ENCODE data around the gene HSPA9.

HSPA9 gene

DNA sequence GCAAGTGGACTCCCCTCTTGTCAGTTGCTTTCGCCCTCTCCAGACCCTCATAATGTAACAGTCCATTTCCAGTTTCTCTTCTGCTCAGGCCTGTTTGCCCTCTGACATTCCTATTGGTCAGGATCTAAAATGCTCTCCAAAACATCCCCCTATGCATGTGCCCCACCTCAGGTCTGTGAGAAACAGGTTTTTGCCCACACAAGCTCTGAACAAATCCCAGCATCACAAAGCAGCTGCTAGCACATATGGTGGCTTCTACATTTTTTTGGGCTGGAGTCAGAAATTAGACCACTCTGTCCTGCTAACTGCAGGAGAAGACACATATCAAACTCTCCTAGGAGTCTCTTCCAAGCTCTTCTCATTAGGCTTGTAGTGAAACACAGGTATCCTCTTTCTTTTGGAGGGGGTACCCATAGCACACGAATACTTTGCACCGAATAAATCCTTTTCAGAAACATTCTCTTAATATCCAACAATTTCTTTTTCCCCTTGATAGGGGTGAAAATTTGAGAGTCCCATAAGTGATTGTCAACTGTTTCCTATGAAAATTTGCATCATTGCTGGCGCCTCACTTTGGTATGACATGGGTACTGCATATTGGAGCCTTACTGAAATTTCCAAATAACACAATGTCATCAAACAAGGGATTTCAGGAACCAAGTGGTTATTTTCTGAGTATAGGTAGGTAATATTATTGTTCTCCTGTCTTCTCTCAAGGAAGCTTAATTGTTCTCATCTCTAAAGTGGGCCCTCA is 19.3 kb upstream of the HSPA9 start:
- no peak for DNase-seq

DNA sequence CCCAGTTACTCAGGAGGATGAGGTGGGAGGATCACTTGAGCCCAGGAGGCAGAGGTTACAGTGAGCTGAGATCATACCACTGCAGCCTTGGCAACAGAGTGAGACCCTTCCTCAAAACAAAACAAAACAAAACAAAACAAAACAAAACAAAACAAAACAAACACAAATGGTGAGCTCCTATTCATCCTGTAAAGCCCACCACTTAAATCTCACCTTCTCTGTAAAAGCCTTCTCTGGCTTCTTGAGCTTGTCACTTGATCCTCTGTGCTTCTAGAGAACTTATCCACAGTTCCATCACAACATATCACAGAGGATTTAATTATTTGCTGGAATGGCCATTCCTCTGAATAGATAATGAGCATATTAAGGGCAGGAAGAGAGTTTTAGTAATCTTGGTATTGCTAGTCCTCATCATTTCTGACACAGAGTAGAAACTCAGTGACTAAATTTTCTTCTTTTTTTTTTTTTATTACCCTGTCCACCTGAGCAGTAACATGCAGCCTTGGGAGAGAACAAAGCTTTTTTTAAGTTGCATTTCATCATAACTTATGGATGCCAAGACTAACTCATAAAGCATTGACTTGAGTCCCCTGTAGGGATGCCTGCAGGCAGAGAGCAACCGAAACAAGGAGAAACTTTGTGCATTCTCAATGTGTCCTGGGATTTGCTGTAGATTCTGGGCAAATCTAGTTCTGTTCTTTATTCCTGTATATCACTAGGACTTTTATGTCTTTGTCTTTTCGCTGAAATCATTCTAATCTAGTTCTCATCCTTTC is 13.0 kb upstream of the HSPA9 start:
- no peak for DNase-seq

DNA sequence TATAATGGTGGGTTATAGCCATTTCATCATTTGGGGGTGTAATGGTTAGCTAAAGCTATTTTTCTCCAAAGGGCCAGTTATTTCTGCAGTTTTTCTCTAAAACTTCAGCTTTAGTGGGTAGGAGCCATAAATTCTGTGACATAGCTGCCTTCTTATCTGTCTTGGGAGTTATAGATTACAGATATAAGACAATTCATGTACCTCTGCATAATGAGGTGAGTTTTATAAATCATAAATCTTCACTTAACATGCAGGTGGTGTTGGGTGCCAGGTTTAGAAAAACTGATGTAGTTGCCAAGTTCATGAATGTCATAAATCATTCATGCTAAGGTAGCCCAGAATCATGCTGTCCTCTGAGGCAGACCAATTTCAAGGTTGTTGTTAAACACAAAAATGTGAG is 10.0 kb upstream of the HSPA9 start:
- DNase-seq, result no peak

DNA sequence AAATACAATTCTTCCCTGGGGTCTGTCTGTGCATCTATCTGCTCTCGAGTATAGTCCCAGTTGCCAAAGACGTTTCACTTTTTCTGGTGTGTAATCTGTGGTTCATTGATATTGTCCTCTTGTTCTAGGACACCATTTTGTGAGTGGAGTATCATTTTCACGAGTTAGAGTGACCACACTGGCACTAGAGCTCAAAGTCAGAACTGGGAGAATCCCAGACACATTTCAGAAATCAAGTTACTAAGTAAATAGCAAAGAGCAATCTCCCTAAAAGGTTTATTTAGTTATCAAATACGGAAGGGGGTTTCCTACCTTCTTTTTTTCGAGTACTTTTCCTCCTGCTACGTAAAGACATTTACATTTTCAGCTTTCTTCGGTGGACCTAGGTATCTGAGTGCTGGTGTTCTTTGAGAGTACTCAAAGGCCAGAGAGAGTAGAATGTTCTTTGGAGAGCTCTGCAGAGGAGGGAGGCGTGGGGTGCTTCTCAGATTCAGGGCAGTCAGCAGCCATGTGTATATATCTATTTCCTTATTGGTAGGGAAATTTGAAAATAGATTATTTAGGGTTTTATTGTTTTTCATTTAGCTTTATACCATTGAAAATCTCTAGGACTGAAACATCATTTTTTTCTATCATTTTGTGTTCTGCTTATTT is 8.9 kb upstream of the HSPA9 start:
- DNase-seq, result no peak

DNA sequence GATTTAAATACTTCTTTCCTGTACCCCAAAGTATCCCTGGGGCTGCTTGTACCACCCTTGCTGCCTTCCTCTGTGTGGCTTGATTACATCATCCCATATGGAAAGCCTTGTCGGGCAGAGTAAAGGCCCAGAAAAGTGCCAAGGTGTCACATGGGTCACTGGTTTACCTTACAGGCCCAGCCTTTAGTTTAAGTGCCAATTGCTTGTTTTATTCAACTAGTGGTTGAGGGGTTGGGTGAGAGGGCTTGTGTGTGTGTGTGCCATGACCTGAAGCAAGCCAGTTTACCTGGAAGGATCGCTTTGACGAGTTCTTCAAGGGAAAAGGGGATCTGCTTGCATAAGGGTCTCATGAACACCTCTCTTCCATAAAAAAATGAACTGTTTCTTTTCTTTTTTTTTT is 7.8 kb upstream of the HSPA9 start:
- DNase-seq, result no peak

DNA sequence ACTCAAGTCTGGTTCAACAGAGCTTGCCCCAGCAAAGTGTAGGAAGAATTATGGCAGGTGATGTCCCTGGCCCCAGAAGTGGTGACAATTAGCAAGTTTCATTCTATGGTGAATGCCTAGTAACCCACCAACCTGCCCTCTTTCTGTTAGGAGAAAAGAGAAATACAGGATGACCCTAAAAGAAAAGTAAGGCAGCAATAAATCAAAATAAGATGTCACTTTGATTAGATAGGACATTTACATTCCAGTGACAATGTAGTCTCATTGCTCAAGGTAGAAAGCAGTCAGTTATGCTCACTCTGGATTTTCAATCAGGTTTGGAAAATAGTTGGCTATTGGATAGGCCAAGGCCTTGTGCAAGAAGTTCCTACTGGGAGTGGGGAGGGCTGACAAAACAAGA is 5.6 kb upstream of the HSPA9 start:
- no peak for DNase-seq

DNA sequence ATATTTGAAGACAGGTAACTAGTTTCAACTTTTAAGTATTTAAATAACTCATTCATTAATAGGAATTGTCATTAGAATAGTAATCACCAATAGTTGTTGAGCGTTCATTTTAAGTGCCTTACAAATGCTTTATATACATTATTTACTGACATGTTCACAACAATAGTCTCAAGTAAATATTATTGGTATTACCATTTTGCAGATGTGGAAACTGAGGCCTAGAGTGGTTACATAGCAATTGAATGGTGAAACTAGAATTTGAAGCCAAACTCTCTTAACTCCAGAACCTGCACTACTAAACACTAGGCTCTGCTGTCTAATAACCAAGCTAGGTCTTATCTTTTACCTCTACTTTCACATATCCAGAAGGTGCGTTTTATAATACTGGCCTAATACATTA is 4.8 kb upstream of the HSPA9 start:
- no peak for DNase-seq

DNA sequence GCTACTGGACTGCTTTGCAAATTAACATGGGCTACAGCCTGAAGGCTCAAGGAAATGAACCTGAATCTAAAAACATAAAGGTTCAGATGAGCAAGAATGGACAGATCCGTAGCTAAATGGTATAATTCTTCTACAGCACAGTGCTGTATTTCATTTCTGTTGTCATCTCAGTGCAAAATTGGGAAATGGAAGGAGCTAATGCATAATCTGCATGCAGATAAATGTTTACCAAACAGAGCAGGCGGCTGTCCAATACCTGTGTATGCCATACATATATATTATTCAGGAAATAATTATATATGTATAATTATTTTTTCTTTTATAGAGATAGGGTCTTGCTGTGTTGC is 4.3 kb upstream of the HSPA9 start:
- no peak for DNase-seq

DNA sequence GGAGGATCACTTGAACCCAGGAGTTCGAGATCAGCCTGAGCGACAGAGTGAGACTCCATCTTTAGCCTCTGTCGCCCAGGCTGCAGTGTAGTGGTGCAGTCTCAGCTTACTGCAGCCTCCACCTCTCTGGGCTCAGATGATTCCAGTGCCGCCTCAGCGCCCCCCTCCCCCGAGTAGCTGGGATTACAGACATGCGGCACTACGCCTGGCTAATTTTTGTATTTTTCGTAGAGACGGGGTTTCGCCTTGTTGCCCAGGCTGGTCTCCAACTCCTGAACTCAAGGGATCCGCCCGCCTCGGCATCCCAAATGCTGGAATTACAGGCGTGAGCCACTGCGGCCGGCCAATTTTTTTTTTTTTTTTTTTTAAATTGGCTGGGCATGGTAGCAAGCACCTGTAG is 2.3 kb upstream of the HSPA9 start:
- no peak for DNase-seq

DNA sequence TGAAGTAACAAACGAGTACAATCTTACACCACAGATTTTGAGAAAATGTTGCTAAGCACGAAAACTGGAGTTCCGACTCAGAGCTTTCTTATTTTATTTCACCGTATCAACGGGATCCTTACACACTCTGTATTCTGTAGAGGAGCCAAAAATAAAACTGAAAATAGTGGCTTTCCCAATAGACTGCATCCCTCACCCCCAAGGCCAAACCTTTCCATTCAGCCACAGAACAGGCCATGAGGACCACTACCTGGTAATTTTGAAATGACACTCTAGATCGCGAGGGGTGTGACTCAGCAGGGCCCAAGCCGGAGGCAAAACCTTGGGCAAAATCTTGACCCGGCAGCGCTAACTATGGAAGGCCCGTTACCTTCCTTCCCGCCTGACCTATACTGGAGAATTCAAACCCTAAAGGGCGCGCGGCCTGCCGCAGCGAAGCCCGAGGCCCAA is 432 bp downstream of the HSPA9 start:
- no peak for DNase-seq

DNA sequence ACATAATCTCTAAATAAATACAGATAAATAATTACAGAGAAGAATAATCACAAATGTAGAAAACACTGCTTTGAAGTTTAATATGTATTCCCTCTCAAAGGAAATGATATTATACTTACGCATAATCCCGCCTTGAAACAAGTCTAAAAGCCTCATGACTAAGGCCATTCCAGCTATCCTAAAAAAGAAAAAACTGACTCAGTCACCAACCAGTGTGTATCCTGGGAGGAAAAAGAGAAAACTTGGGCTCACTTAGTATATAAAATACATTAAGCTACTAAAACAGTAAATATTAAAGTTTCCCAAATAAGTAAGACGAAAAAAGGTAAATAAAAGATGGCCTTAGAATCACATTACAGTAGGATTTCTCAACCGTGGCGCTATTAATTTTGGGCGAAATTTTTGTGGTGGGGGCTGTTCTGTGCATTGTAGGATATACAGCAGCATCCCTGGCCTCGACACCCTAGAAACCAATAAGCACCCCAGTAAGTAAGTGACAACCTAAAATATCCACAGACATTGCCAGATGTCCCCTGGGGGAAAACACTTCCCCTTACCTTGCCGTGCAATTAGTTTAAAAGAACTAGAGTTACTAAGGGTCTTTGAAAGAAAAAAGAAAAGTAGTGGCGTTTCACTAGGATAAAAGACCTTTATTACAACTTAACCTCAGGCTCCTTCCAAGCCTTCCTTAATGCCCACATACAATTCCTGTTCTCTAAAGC is 1.1 kb downstream of the HSPA9 start:
- DNase-seq, result no peak

DNA sequence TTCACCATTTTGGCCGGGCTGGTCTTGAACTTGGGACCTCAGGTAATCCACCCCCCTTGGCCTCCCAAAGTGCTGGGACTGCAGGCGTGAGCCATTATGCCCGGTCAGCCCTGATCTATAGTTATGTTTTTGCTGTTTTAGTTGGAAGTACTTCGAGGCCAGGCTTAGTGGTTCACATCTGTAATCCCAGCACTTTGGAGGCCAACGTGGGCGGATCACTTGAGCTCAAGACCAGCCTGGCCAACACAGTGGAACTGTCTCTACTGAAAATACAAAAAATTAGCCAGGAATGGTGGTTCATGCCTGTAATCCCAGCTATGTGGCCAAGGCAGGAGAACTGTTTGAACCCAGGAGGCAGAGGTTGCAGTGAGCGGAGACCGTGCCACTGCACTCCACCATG is 2.0 kb downstream of the HSPA9 start:
- no peak for DNase-seq

DNA sequence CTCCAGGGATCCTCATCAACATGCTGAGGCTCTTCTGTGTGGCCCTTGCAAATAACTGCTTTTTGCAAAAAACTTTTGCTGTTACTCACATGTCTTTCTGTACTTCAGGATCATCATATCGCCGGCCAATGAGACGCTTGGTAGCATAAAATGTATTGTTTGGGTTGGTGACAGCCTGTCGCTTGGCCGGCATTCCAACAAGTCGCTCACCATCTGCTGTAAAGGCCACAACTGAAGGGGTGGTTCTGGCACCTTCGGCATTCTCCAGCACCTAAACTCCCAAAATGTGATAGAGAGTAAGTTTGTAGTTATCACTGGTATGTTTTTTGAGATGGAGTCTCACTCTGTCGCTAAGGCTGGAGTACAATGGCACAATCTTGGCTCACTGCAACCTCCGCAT is 4.3 kb downstream of the HSPA9 start:
- no peak for DNase-seq

DNA sequence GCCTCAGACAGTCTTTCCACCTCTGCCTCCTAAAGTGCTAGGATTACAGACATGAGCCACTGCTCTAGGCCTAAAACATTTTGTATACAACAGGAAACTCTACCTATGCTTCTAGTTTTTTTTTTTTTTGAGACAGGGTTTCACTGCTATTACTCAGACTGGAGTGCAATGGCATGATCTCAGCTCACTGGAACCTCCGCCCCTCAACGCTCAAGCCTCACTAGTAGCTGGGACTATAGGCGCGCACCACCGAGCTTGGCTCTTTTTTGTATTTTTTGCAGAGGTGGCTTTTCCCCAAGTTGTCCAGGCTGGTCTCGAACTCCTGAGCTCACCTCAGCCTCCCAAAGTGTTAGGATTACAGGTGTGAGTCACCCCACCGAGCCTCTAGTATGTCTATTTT is 5.4 kb downstream of the HSPA9 start:
- DNase-seq, result no peak

DNA sequence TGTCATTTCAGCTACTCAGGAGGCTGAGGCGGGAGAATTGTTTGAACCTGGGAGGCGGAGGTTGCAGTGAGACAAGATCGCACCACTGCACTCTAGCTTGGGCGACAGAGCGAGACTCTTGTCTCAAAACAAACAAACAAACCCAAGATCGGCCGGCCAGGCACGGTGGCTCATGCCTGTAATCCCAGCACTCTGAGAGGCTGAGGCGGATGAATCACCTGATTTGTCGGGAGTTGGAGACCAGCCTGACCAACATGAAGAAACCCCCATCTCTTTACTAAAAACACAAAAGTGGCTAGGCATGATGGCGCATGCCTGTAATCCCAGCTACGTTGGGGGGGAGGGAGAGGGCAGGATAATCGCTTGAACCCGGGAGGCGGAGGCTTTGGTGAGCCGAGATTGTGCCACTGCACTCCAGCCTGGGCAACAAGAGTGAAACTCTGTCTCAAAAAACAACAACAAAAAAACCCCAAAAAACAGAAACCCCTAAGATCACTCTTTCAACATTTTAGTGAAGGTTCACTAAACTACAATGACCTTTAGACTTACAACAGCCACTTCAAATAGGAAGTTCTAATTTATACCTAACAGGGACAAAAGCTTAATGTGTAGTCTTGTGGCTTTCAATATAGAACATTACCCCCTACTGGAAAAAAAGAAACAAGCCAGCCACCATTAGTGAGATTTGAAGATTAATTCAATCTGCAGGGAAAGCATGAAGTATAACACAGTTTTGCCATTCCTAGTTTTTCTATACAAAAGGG is 7.0 kb downstream of the HSPA9 start:
- no peak for DNase-seq

DNA sequence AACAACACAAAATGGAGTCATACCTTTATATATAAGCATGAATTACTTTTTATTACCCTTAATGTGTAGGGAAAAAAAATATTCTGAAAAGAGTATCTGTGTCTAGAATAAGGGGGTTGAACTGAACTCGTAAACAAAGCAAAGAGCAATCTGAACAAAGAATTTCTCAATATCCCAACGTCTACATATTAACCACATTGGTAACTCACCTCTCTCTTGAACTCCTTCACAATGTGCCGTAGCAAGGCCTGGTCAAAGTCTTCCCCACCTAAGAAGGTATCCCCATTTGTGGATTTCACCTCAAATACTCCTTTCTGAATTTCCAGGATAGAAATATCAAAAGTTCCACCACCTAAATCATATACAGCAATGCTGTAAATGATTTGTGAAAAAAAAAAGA is 8.4 kb downstream of the HSPA9 start:
- DNase-seq, result no peak

DNA sequence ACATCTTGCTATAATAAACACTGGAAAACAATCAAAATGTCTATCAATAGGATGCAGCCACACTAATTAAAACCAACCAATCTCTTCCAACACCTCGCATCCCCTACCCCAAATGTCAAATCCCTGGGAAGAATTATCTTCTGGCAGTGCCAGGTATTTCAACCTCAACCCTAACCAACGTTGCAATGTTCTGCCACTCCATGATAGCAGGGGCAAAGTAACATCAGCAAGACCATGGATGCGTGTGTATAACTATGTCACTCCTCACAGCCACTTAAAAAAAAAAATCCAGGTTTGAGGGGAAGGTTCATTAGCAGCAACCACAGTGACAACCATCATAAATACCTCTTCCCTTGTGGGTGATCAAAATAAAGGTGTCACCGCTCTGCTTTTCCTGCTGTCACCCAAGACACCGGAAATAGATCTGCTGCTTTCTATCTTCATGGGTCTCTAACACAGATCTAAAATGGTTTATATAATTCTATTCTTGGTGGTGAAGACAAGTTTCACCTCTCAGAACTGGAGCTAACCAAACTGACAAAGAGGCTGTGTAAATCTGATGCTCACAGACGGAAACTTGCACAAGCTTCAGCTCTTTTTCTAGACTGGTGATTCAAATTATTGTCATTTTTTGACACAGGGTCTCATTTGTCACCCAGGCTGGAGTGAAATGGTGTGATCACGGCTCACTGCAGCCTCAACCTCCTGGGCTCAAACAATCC is 9.9 kb downstream of the HSPA9 start:
- no peak for DNase-seq

DNA sequence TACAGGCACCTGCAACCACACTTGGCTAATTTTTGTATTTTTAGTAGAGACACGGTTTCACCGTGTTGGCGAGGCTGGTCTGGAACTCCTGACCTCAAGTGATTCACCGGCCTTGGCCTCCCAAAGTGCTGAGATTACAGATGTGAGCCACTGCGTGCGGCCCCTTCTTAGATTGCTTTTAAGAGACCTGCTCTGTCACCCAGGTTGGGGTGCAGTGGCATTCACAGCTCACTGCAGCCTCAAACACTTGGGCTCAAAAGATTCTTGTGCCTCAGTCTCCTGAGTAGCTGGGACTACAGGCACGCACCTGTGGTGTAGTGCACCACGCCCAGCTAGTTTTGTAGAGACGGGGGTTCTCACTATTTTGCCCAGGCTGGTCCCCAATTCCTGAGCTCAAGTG is 11.0 kb downstream of the HSPA9 start:
- DNase-seq, result no peak

DNA sequence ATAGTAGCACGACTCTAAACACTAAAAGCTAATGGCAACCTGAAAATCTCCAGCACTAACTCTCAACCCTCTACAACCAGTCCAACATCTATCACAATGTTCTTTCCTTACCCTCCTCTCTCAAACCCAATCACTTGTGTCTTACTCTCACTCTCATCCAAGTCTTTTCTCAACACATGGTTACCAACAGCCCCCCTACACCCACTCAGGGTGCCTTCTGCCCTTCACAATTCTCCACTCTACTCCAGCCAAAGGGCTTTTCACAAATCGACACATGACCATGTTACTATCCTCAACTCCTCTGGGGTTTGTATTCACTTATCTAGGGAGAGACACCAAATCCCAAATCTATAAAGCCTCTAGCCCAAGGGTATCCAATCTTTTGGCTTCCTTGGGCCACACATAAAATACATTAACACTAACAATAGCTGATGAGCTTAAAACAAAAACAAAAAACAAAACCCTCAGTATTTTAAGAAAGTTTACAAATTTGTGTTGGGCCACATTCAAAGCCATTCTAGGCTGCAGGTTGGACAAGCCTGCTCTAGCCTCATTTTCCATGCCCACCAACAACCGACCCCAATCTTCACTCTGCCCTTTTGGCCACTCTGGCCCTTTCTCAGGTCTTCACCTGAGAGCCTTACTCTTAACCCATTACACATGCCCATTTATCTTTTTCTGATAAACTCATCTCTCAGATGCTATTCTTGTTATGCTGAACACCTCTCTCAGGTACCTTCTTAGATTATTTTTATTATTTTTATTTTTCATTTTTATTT is 11.7 kb downstream of the HSPA9 start:
- DNase-seq, result no peak

DNA sequence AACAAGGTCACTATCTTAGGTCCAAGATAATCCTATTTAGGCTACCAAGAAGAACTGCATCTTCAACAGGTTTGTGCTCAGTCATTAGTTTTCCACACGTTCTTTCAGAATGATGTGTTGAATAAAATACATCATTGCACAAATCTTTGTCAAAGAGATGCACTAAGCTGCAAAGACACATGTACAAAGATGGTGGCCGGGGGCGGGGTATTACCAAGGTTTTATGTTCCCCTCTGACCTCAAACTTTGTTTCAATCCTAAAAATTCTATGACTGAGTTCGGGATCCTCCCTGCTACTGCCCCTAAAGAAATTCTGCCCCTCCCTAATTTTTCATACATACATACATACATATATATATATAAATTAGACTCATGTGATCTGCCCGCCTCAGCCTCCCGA is 14.2 kb downstream of the HSPA9 start:
- no peak for DNase-seq

DNA sequence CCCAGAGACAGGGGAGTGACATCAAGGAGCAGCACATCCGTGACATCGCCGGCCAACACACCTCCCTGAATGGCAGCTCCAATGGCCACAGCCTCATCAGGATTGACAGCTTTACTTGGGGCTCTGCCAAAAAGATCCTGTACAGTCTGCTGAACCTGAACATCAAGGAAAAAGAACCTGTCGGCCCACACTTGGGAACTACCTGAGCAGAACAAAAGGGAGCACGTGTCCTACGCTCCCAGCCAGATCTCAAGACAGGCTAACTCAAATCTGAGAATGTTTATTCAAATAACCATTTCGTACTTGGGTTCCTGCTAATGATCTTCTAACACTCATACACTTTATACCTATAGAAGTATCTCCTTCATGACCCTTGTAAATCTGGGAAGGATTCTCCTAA is 15.3 kb downstream of the HSPA9 start:
- no peak for DNase-seq

All from KG1 (cell line).